Activated T-helper 1 cell treated with anti-CD3 and anti-CD28 coated beads, Interleukin-12 subunit alpha, Interleukin-12 subunit beta, Interleukin-2, Interleukin-4 antibody, amounts not matched to agents 30 ng/mL and 10 ng/mL and 1 ng/mL, durations not matched to agents 14 hours and 24 hours and 36 hours (primary cell): ENCODE data around the gene LGALS16. TPM values are rescaled to one million over a fixed set of nuclear protein-coding genes. Genes with fewer than 3 reads are reported as not detected.
"Not testable (repeated sequence)": the region's sequence is repeated elsewhere in the genome, so short reads cannot be mapped to it uniquely, and the experiment has no call there.

Experiments used
- DNase-seq: peaks from one replicate; pipeline ENCODE4 v3.0.0; 2021; ENCODE audit warnings: low spot score
- H3K27ac Mint-ChIP-seq: one replicate; pipeline ENCODE4 v1.8.0; 2021; ENCODE audit warnings: mild to moderate bottlenecking, mixed read lengths
- H3K27me3 Mint-ChIP-seq: one replicate; pipeline ENCODE4 v1.8.0; 2022; ENCODE audit warnings: mild to moderate bottlenecking, moderate library complexity, mixed read lengths; ENCODE audit not compliant: insufficient read depth
- H3K36me3 Mint-ChIP-seq: one replicate; pipeline ENCODE4 v1.8.0; 2021; ENCODE audit warnings: low read depth, mixed read lengths
- H3K4me1 Mint-ChIP-seq: one replicate; pipeline ENCODE4 v1.8.0; 2021; ENCODE audit warnings: low read depth, mixed read lengths
- H3K4me3 Mint-ChIP-seq: one replicate; pipeline ENCODE4 v1.8.0; 2021; ENCODE audit warnings: mild to moderate bottlenecking, moderate library complexity, mixed read lengths
- H3K9me3 Mint-ChIP-seq: one replicate; pipeline ENCODE4 v1.8.0; 2021; ENCODE audit warnings: mixed read lengths
- intact Hi-C: fragments of 100-400 bp; cut with micrococcal nuclease; formaldehyde crosslinking; loops from one replicate; pipeline ENCODE4 v1.15.1; 2024
- total RNA-seq: library from RNA; stranded (reverse); gene quantifications from 2 replicates; pipeline ENCODE4 v1.2.3, GENCODE V29; 2022

The LGALS16 gene, protein sequence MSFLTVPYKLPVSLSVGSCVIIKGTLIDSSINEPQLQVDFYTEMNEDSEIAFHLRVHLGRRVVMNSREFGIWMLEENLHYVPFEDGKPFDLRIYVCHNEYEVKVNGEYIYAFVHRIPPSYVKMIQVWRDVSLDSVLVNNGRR
- not detected in 2 replicates for total RNA-seq

DNA sequence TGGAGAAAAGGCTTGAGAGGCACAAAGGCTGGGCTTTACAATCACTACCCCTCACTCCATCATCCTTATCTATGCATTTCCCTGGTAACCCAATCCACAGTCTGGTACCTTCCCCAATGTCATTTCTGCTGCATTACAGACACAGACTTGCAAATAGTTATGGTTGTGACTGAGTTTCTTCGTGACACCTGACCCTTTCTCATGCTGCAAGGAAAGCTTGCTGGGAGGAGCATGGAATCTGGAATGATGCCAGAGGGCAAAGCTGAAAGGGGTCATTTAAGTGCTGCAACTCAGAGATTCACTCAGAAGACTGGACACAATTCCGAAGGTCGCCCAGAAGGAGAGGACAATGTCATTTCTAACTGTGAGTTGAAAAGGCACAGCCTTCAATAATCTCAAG lies at the start of gene LGALS16:
LGALS16 (plus strand) TSS at position 301 of the 400 bp plus-strand sequence; CDS start at position 350, 49 bp downstream.
- no peak within 1 kb of the TSS for H3K4me3 Mint-ChIP-seq
- intact Hi-C loops = no loop called here
- H3K27me3 Mint-ChIP-seq = peaks cover 14% of the 10 kb centered on the region
- no peaks in the 10 kb centered on the region for H3K4me1 Mint-ChIP-seq
- no peak within 1 kb of the TSS for H3K27ac Mint-ChIP-seq
- H3K36me3 Mint-ChIP-seq = no peaks in the 10 kb centered on the region
- DNase-seq = no peak
- no peaks in the 10 kb centered on the region for H3K9me3 Mint-ChIP-seq

DNA sequence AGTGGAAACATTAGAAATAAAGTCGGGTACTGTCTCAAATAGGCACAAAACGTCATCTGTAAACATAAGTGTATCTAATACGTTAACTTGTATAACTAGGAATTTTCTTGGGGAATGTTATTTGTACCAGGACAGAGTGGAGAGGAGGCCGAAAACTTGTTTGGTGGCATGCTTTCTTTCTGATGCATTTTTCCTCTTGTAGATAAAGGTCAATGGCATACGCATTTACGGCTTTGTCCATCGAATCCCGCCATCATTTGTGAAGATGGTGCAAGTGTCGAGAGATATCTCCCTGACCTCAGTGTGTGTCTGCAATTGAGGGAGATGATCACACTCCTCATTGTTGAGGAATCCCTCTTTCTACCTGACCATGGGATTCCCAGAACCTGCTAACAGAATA lies 48.7 kb upstream of the LGALS16 start:
- Mint-ChIP-seq H3K9me3 (no peaks in the 10 kb centered on the region), H3K27ac (no peak overlapping the region), H3K27me3 (peaks cover 3% of the 10 kb centered on the region), H3K36me3 (no peaks in the 10 kb centered on the region), H3K4me3 (no peak overlapping the region), H3K4me1 (no peaks in the 10 kb centered on the region)
- no peak for DNase-seq
- intact Hi-C loops = no loop called here

GRCh38 chr19:39607561-39607960 lies 48.2 kb upstream of the LGALS16 start:
- Mint-ChIP-seq H3K36me3 (no peaks in the 10 kb centered on the region), H3K27me3 (peaks cover 3% of the 10 kb centered on the region), H3K27ac (no peak overlapping the region), H3K9me3 (peaks cover 3% of the 10 kb centered on the region), H3K4me1 (no peaks in the 10 kb centered on the region), H3K4me3 (no peak overlapping the region)
- DNase-seq = no peak
- intact Hi-C loops = no loop called here

- Mint-ChIP-seq H3K36me3 (no peaks in the 10 kb centered on the region), H3K4me3 (no peak overlapping the region), H3K9me3 (peaks cover 13% of the 10 kb centered on the region), H3K27me3 (peaks cover 6% of the 10 kb centered on the region), H3K27ac (no peak overlapping the region), H3K4me1 (no peaks in the 10 kb centered on the region)
- intact Hi-C loops = no loop called here
- DNase-seq = no peak
Measured at GRCh38 chr19:39613597-39613996, 42.1 kb upstream of the LGALS16 start.

DNA sequence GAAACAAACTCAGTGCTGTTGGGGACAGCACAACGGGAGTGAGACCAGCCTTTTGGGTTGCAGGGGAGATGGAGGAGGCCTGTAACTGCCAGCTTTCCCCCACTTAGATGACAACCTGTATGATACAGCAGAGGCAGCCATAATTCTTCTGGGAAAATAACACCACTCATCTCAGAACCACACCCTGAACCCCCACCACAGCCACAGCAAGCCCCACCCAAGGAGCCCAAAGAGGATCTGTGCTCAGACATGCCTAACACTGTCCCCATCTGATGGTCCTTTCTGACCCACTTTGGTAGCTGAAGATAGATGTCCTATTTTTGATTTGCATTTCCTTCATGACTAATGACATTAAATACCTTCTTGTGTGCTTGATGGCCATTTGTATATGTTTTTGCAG lies 38.0 kb upstream of the LGALS16 start:
- no peaks in the 10 kb centered on the region for H3K4me1 Mint-ChIP-seq
- H3K9me3 Mint-ChIP-seq = peaks cover 9% of the 10 kb centered on the region
- intact Hi-C loops = no loop called here
- DNase-seq = no peak
- peaks cover 16% of the 10 kb centered on the region for H3K27me3 Mint-ChIP-seq
- H3K36me3 Mint-ChIP-seq = no peaks in the 10 kb centered on the region
- no peak overlapping the region for H3K27ac Mint-ChIP-seq
- H3K4me3 Mint-ChIP-seq = no peak overlapping the region

DNA sequence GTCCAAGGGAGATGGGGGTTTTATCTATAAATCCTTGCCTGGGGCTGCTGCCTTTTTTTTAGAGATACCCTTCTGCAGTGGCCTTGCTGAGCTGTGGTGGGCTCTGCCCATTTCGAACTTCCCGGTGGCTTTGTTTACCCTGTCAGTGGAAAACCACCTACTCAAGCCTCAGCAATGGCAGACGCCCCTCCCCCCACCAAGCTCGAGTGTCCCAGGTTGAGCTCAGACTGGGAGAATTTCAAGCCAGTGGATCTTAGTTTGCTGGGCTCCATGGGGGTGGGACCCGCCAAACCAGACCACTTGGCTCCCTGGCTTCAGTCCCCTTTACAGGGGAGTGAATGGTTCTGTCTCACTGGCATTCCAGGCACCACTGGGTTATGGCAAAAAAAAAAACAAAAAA lies 31.8 kb upstream of the LGALS16 start:
- H3K4me1 Mint-ChIP-seq = no peaks in the 10 kb centered on the region
- intact Hi-C loops = no loop called here
- DNase-seq = no peak
- H3K27me3 Mint-ChIP-seq = peaks cover 18% of the 10 kb centered on the region
- no peak overlapping the region for H3K27ac Mint-ChIP-seq
- no peaks in the 10 kb centered on the region for H3K36me3 Mint-ChIP-seq
- H3K9me3 Mint-ChIP-seq = no peaks in the 10 kb centered on the region
- H3K4me3 Mint-ChIP-seq = no peak overlapping the region

DNA sequence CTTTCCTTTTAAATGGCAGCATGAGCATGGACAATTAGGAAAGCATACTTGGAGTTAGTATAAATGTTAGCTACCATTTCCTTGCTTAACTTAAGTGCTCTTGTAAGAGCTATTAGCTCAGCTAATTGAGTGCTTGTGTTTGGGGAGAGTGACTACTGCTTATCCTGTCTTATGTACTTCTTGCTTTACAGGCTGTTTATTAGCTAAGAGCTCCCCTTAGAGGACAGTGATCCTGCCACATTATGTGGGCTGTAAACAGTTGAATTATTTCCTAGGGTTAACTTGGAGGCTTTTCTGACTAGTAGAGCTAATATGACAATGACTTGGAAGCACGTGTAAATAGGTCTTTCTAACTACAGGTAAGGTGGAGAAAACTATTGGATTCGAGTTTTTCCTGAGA lies 28.1 kb upstream of the LGALS16 start:
- intact Hi-C loops = loop anchor here (1.0 kb wide), 1 partner anchor 76 kb away; no protein-coding TSS in a partner anchor
- H3K4me1 Mint-ChIP-seq, H3K4me3 Mint-ChIP-seq, H3K36me3 Mint-ChIP-seq, H3K27ac Mint-ChIP-seq, DNase-seq, H3K9me3 Mint-ChIP-seq: not testable (repeated sequence)
- H3K27me3 Mint-ChIP-seq = peaks cover 11% of the 10 kb centered on the region

GRCh38 chr19:39631178-39631577 lies 24.5 kb upstream of the LGALS16 start:
- DNase-seq = no peak
- intact Hi-C loops = no loop called here
- Mint-ChIP-seq H3K27ac (no peak overlapping the region), H3K9me3 (peaks cover 6% of the 10 kb centered on the region), H3K4me1 (no peaks in the 10 kb centered on the region), H3K4me3 (no peak overlapping the region), H3K36me3 (no peaks in the 10 kb centered on the region), H3K27me3 (peaks cover 5% of the 10 kb centered on the region)

DNA sequence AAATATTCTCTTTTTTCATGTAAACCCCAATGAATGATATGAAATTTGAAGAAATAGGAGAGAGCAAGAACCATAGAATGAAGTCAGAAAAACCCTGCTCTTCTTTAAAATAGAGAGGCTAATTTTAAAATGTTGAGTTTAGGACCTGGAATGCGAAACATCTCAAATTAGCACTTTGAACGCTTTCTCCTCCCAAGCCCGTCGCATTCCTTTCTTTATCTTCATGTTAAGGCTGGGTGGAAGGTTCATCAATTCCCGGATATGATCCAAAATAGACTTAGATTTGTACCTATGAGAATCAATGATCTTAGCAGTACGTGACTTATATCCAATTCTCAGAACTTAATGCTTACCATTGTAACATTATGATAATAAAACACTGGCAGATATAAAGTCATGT lies 24.1 kb upstream of the LGALS16 start:
- H3K4me1 Mint-ChIP-seq = no peaks in the 10 kb centered on the region
- peaks cover 5% of the 10 kb centered on the region for H3K27me3 Mint-ChIP-seq
- H3K27ac Mint-ChIP-seq = no peak overlapping the region
- DNase-seq = no peak
- H3K9me3 Mint-ChIP-seq = peaks cover 6% of the 10 kb centered on the region
- H3K36me3 Mint-ChIP-seq = no peaks in the 10 kb centered on the region
- intact Hi-C loops = no loop called here
- H3K4me3 Mint-ChIP-seq = no peak overlapping the region

DNA sequence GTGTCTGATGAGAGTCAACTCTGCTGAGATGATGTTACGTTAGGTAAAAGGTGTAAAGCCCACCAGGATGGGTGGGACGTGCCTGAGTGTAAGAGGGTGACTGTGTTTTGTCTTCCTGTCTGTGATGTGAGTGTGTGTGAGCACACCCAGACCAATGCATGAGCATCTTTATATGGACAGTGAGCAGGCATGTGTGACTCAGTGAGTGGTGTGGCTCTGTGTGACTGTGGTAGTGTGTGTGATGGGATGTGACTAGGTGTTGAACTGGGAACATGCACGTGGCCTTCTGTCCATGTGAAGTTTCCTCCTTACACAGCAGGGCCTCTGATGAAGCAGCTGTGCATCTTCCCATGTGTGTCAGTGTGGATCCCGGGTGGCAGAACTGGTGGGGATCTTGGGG lies 17.8 kb upstream of the LGALS16 start:
- intact Hi-C loops = no loop called here
- Mint-ChIP-seq H3K27me3 (peaks cover 7% of the 10 kb centered on the region), H3K4me3 (no peak overlapping the region), H3K27ac (no peak overlapping the region), H3K36me3 (no peaks in the 10 kb centered on the region), H3K4me1 (no peaks in the 10 kb centered on the region), H3K9me3 (peaks cover 6% of the 10 kb centered on the region)
- DNase-seq = no peak

DNA sequence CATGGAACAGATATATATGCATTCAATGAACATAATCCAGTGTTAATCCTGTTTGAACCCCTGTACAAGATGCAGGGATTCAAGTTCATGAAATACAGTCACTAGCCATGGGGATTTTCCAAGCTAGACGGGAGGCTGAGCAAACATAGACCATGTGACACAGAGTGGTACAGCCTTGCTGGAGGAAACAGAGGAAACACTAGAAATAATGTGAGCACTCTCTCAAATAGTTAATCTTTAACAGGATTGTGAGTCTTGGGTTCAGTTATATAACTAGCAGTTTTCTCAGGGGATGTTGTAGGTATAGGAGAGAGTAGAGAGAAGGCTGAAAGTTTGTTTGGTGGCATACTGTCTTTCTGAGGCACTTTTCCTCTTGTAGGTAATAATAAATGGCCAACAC lies 13.9 kb upstream of the LGALS16 start:
- Mint-ChIP-seq H3K4me3 (no peak overlapping the region), H3K4me1 (no peaks in the 10 kb centered on the region), H3K27me3 (peaks cover 7% of the 10 kb centered on the region), H3K9me3 (no peaks in the 10 kb centered on the region), H3K27ac (no peak overlapping the region), H3K36me3 (no peaks in the 10 kb centered on the region)
- intact Hi-C loops = no loop called here
- DNase-seq = no peak

GRCh38 chr19:39643591-39643990 lies 12.1 kb upstream of the LGALS16 start:
- Mint-ChIP-seq H3K27ac (no peak overlapping the region), H3K9me3 (no peaks in the 10 kb centered on the region), H3K27me3 (peaks cover 5% of the 10 kb centered on the region), H3K4me3 (no peak overlapping the region), H3K36me3 (no peaks in the 10 kb centered on the region), H3K4me1 (no peaks in the 10 kb centered on the region)
- intact Hi-C loops = no loop called here
- no peak for DNase-seq

DNA sequence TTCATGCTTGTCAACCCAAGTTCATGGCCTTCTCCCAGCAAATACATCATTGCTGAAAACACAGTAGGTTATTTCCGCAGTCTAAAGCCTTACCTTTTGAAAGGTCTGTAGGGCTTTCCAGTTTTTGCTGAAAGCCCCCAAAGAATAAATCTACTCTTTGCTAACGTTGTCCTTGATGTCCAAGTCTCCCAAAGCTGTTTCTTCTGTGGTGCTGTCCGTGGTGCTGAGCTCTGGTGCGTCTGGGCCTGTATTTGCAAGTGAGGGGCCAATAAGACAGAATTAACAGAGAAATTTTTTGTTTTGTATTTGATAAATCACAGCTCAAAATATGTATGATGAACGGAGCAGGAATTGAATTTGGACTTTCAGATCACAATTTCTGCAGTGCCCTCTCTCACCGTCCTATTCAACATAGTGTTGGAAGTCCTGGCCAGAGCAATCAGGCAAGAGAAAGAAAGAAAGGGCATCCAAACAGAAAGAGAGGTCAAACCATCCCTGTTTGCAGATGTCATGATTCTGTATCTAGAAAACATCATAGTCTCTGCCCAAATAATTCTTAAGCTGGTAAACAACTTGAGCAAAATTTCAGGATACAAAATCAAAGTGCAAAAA lies 9.8 kb upstream of the LGALS16 start:
- peaks cover 4% of the 10 kb centered on the region for H3K27me3 Mint-ChIP-seq
- intact Hi-C loops = loop anchor here (5.0 kb wide), 1 partner anchor 49 kb away; no protein-coding TSS in a partner anchor
- H3K4me3 Mint-ChIP-seq = no peak overlapping the region
- no peaks in the 10 kb centered on the region for H3K4me1 Mint-ChIP-seq
- no peak for DNase-seq
- no peaks in the 10 kb centered on the region for H3K36me3 Mint-ChIP-seq
- no peaks in the 10 kb centered on the region for H3K9me3 Mint-ChIP-seq
- H3K27ac Mint-ChIP-seq = no peak overlapping the region

DNA sequence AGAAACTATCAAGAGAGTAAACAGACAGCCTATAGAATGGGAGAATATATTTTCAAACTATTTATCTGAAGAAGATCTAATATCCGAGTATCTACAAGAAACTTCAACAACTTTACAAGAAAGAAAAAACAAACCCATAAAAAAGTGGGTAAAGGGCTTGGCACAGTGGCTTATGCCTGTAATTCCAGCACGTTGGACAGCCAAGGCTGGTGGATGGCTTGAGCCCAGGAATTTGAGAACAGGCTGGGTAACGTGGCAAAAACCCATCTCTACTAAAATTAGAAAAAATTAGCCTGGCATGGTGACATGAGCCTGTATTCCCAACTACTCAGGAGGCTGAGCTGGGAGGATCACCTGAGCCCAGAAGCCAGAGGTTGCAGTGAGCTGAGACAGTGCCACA lies 7.8 kb upstream of the LGALS16 start:
- no peak for DNase-seq
- Mint-ChIP-seq H3K4me3 (no peak overlapping the region), H3K36me3 (no peaks in the 10 kb centered on the region), H3K4me1 (no peaks in the 10 kb centered on the region), H3K27ac (no peak overlapping the region), H3K9me3 (no peaks in the 10 kb centered on the region), H3K27me3 (peaks cover 17% of the 10 kb centered on the region)
- intact Hi-C loops = loop anchor here (5.0 kb wide), 1 partner anchor 51 kb away; no protein-coding TSS in a partner anchor
